Measurements from ENCODE around the gene GRXCR2.
"Not testable (repeated sequence)": the region's sequence is repeated elsewhere in the genome, so short reads cannot be mapped to it uniquely, and the experiment has no call there.

The GRXCR2 gene, protein sequence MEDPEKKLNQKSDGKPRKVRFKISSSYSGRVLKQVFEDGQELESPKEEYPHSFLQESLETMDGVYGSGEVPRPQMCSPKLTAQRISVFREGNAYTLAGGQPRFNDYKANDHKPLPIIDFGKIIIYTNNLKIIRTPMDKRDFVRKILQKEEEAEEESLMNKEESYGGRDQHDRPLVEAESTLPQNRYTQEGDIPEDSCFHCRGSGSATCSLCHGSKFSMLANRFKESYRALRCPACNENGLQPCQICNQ

DNA sequence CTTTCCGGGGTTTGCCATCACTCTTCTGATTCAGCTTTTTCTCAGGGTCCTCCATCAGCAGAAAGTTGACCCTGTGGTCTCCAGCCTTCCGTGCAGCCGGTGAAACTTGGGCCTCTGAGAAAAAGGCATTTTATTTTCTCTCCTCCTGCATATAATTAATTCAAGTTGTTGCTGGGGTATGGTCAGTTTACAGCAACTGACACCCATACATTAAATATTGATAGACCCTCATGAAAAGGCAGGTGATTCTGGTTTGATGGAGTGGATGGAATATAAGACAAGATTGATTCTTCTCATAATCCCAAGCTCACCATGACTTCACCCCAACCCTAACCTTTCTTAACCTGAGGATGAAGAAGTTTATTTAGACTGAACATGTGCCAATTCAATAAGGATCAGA is at the start of gene GRXCR2:
Gene GRXCR2, minus strand, starts transcription at position 101 of the 400 bp plus-strand sequence. Its CDS starts 46 bp downstream, at position 55.
- FAIRE-seq: no peak

- no peak for FAIRE-seq
These were observed 49.2 kb upstream of the GRXCR2 start for GRCh38 chr5:145922059-145922458.

GRCh38 chr5:145921211-145921610 is 48.4 kb upstream of the GRXCR2 start:
- no peak for FAIRE-seq

GRCh38 chr5:145920542-145921210 is 47.9 kb upstream of the GRXCR2 start:
- FAIRE-seq: no peak

DNA sequence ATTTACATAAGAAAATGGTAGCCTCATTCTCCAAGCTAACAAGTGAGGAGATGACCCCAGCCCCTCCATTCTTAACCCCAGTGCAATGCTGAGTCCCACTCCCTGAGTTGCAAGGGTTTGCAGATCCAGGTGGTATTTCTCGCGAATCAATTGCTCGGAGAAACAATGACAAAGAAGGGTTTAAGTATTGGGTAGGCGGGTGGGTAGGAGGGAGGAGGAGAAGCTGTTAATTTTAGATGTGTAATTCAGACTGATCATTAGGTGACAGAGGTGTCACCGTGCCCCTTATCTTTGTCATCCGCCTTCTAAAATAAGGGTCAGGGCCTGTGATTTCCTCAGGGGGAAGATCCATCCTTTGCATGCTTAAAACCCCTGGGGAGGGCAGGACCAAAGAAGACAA is 46.6 kb upstream of the GRXCR2 start:
- no peak for FAIRE-seq

DNA sequence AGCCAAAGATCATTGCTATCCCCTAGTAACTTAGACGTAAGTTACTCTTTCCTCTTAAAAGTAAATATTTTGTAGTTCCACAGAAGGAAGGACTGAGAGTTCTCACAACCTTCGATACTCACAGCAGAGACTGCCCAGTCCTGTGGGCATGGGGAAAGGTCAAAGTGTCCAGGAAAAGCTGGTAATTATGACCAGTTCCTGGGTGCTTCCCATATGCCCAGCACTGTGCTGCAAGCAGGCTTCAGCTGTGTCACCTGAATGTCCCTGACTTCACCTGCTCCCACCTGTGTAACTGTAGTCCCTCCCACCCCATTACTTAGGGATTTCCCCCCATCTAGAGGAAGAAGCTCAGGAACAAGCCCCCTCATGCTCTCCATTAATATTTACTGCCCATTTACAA is 45.6 kb upstream of the GRXCR2 start:
- FAIRE-seq: no peak

DNA sequence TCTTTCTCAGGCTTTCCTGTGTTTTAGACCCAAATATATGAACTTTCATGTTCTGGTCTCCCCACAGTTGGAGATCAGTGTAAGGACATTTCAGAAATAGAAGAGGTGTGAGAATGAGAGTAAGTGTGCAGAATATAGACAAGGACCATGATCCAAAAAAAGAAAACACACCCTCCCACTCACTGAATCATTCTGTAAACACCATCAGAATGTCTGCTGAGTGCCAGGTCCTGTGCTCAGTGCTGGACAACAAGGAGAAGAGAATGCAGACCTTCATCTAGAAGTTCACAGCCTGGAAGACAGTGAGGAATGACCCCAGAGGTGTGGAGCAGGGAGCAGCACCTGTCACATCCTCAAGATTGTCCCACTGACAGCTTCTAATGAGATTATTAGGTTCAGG is 44.5 kb upstream of the GRXCR2 start:
- FAIRE-seq: no peak

- FAIRE-seq: no peak
These were observed 43.3 kb upstream of the GRXCR2 start for GRCh38 chr5:145915970-145916638.

GRCh38 chr5:145913701-145914100 is 40.9 kb upstream of the GRXCR2 start:
- FAIRE-seq: no peak

GRCh38 chr5:145912594-145912993 is 39.8 kb upstream of the GRXCR2 start:
- no peak for FAIRE-seq

- FAIRE-seq: no peak
These were observed 39.2 kb upstream of the GRXCR2 start for GRCh38 chr5:145912019-145912418.

DNA sequence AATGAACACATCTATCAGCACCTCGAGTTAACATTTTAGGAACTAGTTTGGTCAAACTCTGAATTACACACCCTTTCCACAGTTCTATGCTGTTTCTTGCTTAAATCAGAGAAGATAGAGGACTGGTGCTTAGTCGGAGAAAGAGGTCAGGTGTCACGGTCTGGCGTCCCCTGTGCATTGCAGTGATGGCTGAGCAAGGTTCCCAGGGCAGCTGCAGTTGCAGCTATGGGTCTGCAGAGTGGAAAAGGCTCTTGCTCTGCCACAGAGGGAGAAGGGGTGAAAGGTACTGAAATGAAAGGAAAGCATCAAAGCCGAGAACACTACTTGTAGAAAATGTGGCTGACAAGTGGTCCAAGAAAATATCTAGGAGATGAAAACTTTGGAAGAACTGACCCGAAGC is 38.4 kb upstream of the GRXCR2 start:
- FAIRE-seq: no peak

- no peak for FAIRE-seq
These were observed 35.6 kb upstream of the GRXCR2 start for GRCh38 chr5:145908206-145908960.

- FAIRE-seq: no peak
These were observed 33.6 kb upstream of the GRXCR2 start for GRCh38 chr5:145906401-145906800.

GRCh38 chr5:145904743-145905142 is 31.9 kb upstream of the GRXCR2 start:
- no peak for FAIRE-seq

DNA sequence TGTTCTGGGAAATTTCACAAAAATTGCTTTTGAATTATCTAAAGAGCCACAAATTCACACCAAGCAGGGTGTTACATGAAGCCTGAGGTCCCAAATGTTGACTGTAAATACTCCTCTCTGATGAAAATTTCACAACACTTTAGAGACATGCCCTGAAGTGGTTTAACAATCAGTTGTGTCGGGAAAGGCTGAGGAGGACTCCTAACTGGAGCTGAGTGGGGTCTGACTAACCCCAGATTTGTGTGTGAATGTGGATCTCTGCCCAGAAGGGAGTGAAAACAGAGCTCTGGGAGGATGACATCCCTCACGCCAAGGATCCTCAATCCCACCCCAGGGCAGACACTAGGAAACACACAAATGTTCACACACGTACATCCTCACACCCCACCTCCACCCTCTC is 31.1 kb upstream of the GRXCR2 start:
- FAIRE-seq: no peak

DNA sequence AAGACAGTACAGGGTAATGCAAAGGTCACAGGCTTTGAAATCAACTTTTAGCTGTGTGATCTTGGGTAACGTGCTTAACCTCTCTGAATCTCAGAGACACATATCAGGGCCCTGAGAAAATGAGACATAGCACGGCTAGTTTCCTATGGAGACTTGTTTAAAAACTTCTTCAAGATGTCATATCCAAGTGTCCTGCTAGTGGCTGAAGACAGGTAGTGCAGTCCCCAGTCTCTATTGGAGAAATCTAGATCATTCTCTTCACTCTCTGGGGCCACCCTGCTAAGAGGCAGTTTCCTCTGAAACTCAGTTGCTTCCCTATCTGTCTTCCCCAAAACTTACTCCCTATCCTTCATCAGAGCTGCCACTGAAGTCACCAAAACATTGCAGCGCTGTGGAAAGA is 30.3 kb upstream of the GRXCR2 start:
- no peak for FAIRE-seq

GRCh38 chr5:145902421-145902820 is 29.6 kb upstream of the GRXCR2 start:
- no peak for FAIRE-seq

- FAIRE-seq: no peak
These were observed 25.4 kb upstream of the GRXCR2 start for GRCh38 chr5:145898171-145898570.

GRCh38 chr5:145891378-145891777 is 18.6 kb upstream of the GRXCR2 start:
- not testable (repeated sequence) for FAIRE-seq

DNA sequence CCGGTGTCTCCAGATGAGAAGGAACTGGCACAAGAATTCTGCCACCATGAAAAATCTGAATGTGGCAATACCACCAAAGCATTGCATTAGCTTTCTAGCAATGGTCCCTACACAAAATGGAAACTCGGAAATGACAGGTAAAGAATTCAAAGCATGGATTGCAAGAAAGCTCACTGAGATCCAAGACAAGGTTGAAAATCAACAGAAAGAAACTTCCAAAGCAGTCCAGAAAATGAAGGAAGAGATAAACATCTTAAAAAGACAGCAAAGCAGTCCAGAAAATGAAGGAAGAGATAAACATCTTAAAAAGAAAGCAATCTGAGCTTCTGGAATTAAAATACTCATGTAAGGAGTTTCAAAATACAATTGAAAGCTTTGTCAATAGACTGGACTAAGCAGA is 16.8 kb upstream of the GRXCR2 start:
- FAIRE-seq: no peak

GRCh38 chr5:145887976-145888574 is 15.3 kb upstream of the GRXCR2 start:
- FAIRE-seq: no peak

GRCh38 chr5:145887217-145887616 is 14.4 kb upstream of the GRXCR2 start:
- FAIRE-seq: no peak
